SK-N-DZ (cell line): ENCODE measurements around the gene KASH5. TPM values are rescaled to one million over a fixed set of nuclear protein-coding genes. Genes with fewer than 3 reads are reported as not detected.

Experiments used
- DNase-seq: peaks from one replicate; pipeline ENCODE4 v3.0.0-alpha.2; 2015; ENCODE audit warnings: low spot score
- polyA plus RNA-seq, 2 experiments: library from polyadenylated mRNA; depleted of rRNA; stranded (reverse); fragments of >200 nt; gene quantifications; 2 replicates each; pipeline ENCODE4 v1.2.3, GENCODE V29; 2014

KASH5 gene, protein sequence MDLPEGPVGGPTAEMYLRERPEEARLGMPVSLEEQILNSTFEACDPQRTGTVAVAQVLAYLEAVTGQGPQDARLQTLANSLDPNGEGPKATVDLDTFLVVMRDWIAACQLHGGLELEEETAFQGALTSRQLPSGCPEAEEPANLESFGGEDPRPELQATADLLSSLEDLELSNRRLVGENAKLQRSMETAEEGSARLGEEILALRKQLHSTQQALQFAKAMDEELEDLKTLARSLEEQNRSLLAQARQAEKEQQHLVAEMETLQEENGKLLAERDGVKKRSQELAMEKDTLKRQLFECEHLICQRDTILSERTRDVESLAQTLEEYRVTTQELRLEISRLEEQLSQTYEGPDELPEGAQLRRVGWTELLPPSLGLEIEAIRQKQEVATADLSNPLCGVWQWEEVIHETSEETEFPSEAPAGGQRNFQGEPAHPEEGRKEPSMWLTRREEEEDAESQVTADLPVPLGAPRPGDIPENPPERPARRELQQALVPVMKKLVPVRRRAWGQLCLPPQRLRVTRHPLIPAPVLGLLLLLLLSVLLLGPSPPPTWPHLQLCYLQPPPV
- polyA plus RNA-seq (2014; cell fraction: cytosol; rRNA removed), result not detected in 2 replicates
- not detected in 2 replicates for polyA plus RNA-seq (2014; cell fraction: nucleus; rRNA removed)

- no peak for DNase-seq
Measured at GRCh38 chr19:49387936-49388372, at the start of gene KASH5. Gene KASH5, plus strand, starts transcription at chr19:49388249. Its CDS starts 2,635 bp downstream, at chr19:49390884.

DNA sequence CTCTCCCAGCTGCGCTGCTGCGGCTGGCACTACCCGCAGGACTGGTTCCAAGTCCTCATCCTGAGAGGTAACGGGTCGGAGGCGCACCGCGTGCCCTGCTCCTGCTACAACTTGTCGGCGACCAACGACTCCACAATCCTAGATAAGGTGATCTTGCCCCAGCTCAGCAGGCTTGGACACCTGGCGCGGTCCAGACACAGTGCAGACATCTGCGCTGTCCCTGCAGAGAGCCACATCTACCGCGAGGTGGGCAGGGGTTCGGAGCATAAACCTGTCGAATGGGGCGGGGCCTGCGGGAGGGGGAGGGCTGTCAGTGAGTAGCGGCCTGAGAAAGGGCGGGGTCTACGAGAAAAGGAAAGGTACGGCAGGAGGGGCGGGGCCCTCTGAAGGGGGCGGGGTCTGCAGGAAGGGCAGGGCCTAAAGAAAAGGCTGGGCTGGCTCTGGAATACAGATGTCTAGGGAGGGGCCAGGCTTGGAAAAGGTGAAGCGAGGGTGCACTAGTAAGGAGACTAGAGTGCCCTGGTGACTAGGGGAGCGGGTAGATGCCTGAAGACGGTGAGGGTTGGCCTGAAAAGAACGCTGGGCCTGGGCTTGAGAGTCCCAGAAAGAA lies 49.3 kb upstream of the KASH5 start:
- DNase-seq, result no peak

DNA sequence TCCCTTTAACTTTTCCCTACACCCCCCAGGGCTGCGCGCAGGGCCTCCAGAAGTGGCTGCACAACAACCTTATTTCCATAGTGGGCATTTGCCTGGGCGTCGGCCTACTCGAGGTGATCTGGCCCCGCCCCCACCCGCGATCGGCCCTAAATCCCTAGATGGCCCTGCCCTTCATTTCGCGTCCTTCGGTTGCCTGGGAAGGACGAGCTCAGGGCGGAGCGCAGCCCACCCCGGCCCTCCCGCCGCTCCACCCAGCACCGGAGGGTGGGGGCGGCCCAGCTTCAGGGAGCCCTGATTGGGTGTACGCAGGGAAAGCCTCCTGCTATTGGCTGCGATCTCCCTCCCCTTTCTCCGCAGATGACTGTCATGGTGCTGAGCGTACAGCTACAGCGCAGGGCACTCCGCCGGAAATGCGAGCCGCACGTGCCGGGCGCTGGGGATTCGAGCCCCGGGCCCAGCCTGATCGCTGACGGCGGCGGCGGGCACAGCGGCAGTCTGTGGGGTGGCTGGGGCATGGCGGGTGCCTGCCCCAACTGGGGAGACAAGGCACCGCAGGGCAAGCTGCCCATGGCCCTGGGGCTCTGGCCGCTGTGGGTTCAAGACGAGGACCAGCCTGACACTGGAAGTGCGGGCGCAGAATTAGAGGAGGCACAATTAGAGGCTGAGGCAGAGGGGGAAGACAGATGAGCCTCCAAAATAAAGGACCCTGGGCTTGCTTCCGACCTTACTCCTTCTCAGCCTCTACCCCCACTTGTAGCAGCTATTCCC lies 48.6 kb upstream of the KASH5 start:
- DNase-seq, result peak; percentile 46

- DNase-seq, result no peak
Measured at GRCh38 chr19:49340069-49340864, 47.8 kb upstream of the KASH5 start.

GRCh38 chr19:49340865-49341718 lies 47.0 kb upstream of the KASH5 start:
- no peak for DNase-seq

DNA sequence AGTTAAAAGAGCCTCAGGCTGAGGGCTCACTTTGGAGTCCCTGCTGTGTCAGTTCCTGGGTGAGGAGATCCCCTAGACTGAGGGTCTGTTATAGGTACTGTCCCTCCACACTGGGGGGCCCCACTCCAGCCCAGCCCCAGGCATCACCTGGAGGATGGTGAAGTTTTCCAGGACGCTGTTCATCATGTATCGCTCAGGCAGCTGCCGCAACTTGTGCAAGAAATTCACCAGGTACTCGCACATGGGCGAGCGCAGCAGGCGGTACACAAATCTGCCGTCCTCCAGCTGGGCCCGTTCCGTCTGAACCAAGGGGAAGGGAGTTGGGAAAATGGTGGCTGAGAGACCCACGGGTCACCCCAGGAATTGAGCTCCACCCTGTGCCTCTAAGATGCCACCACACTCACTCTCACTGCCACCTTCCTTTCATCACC lies 45.7 kb upstream of the KASH5 start:
- no peak for DNase-seq

DNA sequence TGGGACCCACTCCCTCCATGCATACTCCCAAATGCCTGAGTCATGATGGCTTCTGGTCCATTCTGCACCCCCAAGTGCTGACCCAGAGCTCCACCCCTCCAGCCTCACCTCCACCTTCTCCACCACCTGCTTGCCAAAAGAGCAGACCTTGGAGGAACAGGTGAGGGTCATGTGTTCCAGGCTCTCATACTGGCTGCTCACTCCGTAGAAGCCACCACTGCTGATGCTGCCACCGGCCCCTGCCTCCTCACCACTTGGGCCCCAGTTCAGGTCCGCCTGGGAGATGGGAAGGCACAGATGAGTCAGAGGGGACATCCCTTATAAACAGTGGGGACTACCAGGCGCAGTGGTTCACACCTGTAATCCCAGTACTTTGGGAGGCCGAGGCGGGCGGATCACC lies 44.9 kb upstream of the KASH5 start:
- no peak for DNase-seq

DNA sequence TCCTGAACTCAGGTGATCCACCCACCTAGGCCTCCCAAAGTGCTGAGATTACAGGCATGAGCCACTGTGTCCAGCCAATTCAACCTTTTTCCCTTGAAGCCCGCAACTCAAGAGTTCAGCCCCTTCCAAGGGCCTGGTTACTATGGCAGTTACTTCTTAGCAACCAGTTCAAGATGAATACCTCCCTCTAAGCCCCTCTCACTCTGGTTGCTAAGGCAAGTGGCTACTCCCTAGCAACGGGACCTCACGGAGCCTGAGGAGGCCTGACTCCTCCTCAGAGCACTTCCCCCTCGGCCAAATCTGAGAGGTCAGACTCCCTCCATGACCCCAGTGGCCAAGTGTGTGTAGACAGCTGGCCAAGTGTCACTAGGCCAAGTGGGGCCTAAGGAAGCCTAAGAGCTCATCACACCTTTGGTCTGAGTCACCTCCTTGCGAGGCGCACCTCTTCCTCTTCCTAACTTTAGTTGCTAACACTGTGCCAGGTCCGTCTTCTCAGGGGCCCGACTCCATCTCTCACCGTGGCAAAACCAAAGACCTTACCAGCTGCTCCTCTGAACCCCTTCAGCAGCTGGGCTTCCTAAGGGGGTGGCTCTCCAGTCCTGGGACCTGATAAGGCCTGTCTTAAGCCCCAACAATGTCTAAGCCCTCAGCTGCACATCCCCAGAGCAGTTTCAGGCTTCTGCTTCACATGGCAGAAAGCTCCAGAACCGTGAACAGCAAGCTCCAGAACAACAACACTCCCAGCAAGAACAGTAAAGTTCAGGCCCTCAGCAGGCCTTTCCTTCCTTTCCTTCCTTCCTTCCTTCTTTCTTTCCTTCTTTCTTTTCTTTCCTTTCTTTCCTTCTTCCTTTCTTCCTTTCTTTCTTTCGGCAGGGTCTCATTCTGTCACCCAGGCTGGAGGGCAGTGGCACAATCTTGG lies 43.3 kb upstream of the KASH5 start:
- DNase-seq, result no peak

GRCh38 chr19:49347191-49347590 lies 40.9 kb upstream of the KASH5 start:
- no peak for DNase-seq

GRCh38 chr19:49347835-49348234 lies 40.2 kb upstream of the KASH5 start:
- peak; percentile 25 for DNase-seq

GRCh38 chr19:49348305-49349189 lies 39.5 kb upstream of the KASH5 start:
- DNase-seq, result no peak

- DNase-seq, result no peak
Measured at GRCh38 chr19:49349567-49349966, 38.5 kb upstream of the KASH5 start.

- no peak for DNase-seq
Measured at GRCh38 chr19:49355909-49356353, 32.1 kb upstream of the KASH5 start.

GRCh38 chr19:49356382-49356781 lies 31.7 kb upstream of the KASH5 start:
- no peak for DNase-seq

DNA sequence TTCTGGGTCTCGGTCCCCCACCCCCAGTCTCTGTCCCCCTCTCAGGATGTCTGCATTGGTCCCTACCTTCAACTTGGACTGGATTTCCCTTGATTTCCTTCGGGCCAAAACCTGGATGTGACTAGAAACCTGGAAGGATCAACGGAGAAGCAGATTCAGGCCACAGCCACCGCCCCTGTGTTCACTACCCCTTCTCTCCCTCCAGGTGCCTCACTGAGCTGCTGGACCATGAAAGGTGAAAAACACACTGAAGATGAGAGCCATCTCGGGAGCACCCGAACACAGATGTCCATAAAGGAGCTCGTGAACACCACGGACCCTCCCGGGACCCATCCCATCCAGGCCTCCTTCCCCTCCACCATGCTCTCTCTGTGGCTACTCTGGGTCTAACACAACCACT lies 30.9 kb upstream of the KASH5 start:
- no peak for DNase-seq

GRCh38 chr19:49359851-49360820 lies 27.9 kb upstream of the KASH5 start:
- no peak for DNase-seq
